H9 (cell line): ENCODE data around the gene PALD1. TPM values are rescaled to one million over a fixed set of nuclear protein-coding genes. Genes with fewer than 3 reads are reported as not detected.

Source experiments
- DNase-seq: peaks from one replicate; pipeline ENCODE4 v3.0.0-alpha.2; 2017
- H2AFZ ChIP-seq: one replicate; pipeline ENCODE4 v1.6.1; 2013; ENCODE audit warnings: mild to moderate bottlenecking, low read length, control low read depth, moderate library complexity
- H2AK5ac ChIP-seq: 2 replicates; pipeline ENCODE4 v1.6.1; 2013; ENCODE audit warnings: low read length, control low read depth, mixed read lengths; ENCODE audit not compliant: insufficient read length
- H2BK120ac ChIP-seq: one replicate; pipeline ENCODE4 v1.6.1; 2013; ENCODE audit warnings: low read depth, mild to moderate bottlenecking, low read length, control low read depth, inconsistent platforms; ENCODE audit not compliant: poor library complexity, severe bottlenecking
- H2BK12ac ChIP-seq: 2 replicates; pipeline ENCODE4 v1.6.1; 2013; ENCODE audit warnings: low read length, control low read depth, mixed read lengths, low read depth; ENCODE audit not compliant: insufficient read length
- H2BK15ac ChIP-seq: 2 replicates; pipeline ENCODE4 v1.6.1; 2013; ENCODE audit warnings: low read depth, low read length, control low read depth
- H2BK20ac ChIP-seq: one replicate; pipeline ENCODE4 v1.6.1; 2013; ENCODE audit warnings: low read depth, mild to moderate bottlenecking, low read length, control low read depth, inconsistent platforms; ENCODE audit not compliant: poor library complexity, severe bottlenecking
- H2BK5ac ChIP-seq: 2 replicates; pipeline ENCODE4 v1.6.1; 2013; ENCODE audit warnings: low read length, control low read depth, mixed read lengths; ENCODE audit not compliant: insufficient read length
- H3K14ac ChIP-seq: 2 replicates; pipeline ENCODE4 v1.6.1; 2013; ENCODE audit warnings: low read length, control low read depth; ENCODE audit not compliant: insufficient read depth
- H3K18ac ChIP-seq: 2 replicates; pipeline ENCODE4 v1.6.1; 2013; ENCODE audit warnings: low read depth, mild to moderate bottlenecking, mixed read lengths, low read length, control low read depth; ENCODE audit not compliant: insufficient read length
- H3K23ac ChIP-seq: 2 replicates; pipeline ENCODE4 v1.6.1; 2013; ENCODE audit warnings: low read length, control low read depth, mixed read lengths, low read depth; ENCODE audit not compliant: insufficient read length
- H3K23me2 ChIP-seq: 2 replicates; pipeline ENCODE4 v1.6.1; 2013; ENCODE audit warnings: low read depth, mild to moderate bottlenecking, mixed read lengths, low read length, control low read depth; ENCODE audit not compliant: insufficient read length, poor library complexity, severe bottlenecking
- H3K27ac ChIP-seq: 2 replicates; pipeline ENCODE4 v1.5.1; 2013; ENCODE audit warnings: low read length, control low read depth, mixed read lengths, low read depth; ENCODE audit not compliant: insufficient read length
- H3K27me3 ChIP-seq: 2 replicates; pipeline ENCODE4 v1.6.1; 2013; ENCODE audit warnings: low read length, control low read depth, inconsistent platforms; ENCODE audit not compliant: insufficient read depth
- H3K4ac ChIP-seq: 2 replicates; pipeline ENCODE4 v1.6.1; 2013; ENCODE audit warnings: low read depth, mild to moderate bottlenecking, control low read depth, inconsistent platforms, low read length, moderate library complexity
- H3K4me1 ChIP-seq: 2 replicates; pipeline ENCODE4 v1.6.1; 2013; ENCODE audit warnings: low read length, control low read depth, inconsistent platforms; ENCODE audit not compliant: insufficient read depth
- H3K4me2 ChIP-seq: 2 replicates; pipeline ENCODE4 v1.6.1; 2013; ENCODE audit warnings: low read length, control low read depth, mixed read lengths; ENCODE audit not compliant: insufficient read length, insufficient read depth
- H3K56ac ChIP-seq: 2 replicates; pipeline ENCODE4 v1.6.1; 2013; ENCODE audit warnings: low read depth, mild to moderate bottlenecking, mixed read lengths, low read length, control low read depth; ENCODE audit not compliant: insufficient read length
- H3K79me1 ChIP-seq: 2 replicates; pipeline ENCODE4 v1.6.1; 2013; ENCODE audit warnings: low read depth, mild to moderate bottlenecking, moderate library complexity, low read length, control low read depth, inconsistent platforms; ENCODE audit not compliant: insufficient read depth, poor library complexity, severe bottlenecking
- H3K79me2 ChIP-seq: 2 replicates; pipeline ENCODE4 v1.6.1; 2013; ENCODE audit warnings: low read length, control low read depth, inconsistent platforms; ENCODE audit not compliant: insufficient read depth
- H3K9ac ChIP-seq: 2 replicates; pipeline ENCODE4 v1.6.1; 2013; ENCODE audit warnings: low read length, control low read depth, mixed read lengths; ENCODE audit not compliant: insufficient read length; ENCODE audit errors: extremely low read depth
- H3K9me3 ChIP-seq: one replicate; pipeline ENCODE4 v1.6.1; 2013; ENCODE audit warnings: low read depth, low read length, inconsistent platforms; ENCODE audit not compliant: control insufficient read depth
- H3T11ph ChIP-seq: one replicate; pipeline ENCODE4 v1.6.1; 2013; ENCODE audit warnings: mild to moderate bottlenecking, low read length, control low read depth, inconsistent platforms
- H4K20me1 ChIP-seq: one replicate; pipeline ENCODE4 v1.6.1; 2013; ENCODE audit not compliant: control insufficient read depth, insufficient read length, insufficient read depth
- H4K5ac ChIP-seq: 2 replicates; pipeline ENCODE4 v1.6.1; 2013; ENCODE audit warnings: low read depth, mild to moderate bottlenecking, mixed read lengths, low read length, control low read depth; ENCODE audit not compliant: insufficient read length
- H4K8ac ChIP-seq: replicated peaks from 2 replicates; pipeline ENCODE4 v1.6.1; 2013; ENCODE audit warnings: low read length, control low read depth, mixed read lengths, low read depth; ENCODE audit not compliant: insufficient read length
- H4K91ac ChIP-seq: 2 replicates; pipeline ENCODE4 v1.6.1; 2013; ENCODE audit warnings: low read depth, mild to moderate bottlenecking, moderate library complexity, mixed read lengths, low read length, control low read depth; ENCODE audit not compliant: insufficient read length
- H3K27ac Mint-ChIP-seq, 3 experiments: 2 replicates in 2 of 3; 3 replicates in 1 of 3; pipeline ENCODE4 v1.8.0; 2020 to 2021; ENCODE audit warnings: mixed read lengths in 3 of 3, mild to moderate bottlenecking in 1 of 3, moderate library complexity in 1 of 3
- H3K27me3 Mint-ChIP-seq: 2 replicates; pipeline ENCODE4 v1.8.0; 2021; ENCODE audit warnings: low read depth, mild to moderate bottlenecking, moderate library complexity, mixed read lengths
- H3K36me3 Mint-ChIP-seq, 3 experiments: 2 replicates in 2 of 3; 3 replicates in 1 of 3; pipeline ENCODE4 v1.8.0; 2020 to 2021; ENCODE audit warnings: low read depth in 3 of 3, mixed read lengths in 3 of 3; ENCODE audit not compliant: insufficient read depth in 1 of 3
- H3K4me1 Mint-ChIP-seq, 2 experiments: 2 replicates each; pipeline ENCODE4 v1.8.0; 2020; ENCODE audit warnings: mixed read lengths in 2 of 2
- H3K4me3 Mint-ChIP-seq, 2 experiments: 2 replicates in 1 of 2; 3 replicates in 1 of 2; pipeline ENCODE4 v1.8.0; 2020 to 2021; ENCODE audit warnings: mild to moderate bottlenecking in 2 of 2, mixed read lengths in 2 of 2, moderate library complexity in 1 of 2
- H3K9me3 Mint-ChIP-seq, 2 experiments: 2 replicates in 1 of 2; 3 replicates in 1 of 2; pipeline ENCODE4 v1.8.0; 2020; ENCODE audit warnings: mild to moderate bottlenecking in 2 of 2, mixed read lengths in 2 of 2, moderate library complexity in 1 of 2
- WGBS: extraction: QIAGEN DNeasy Blood & Tissue Kit; methylation state at CpG from one replicate; pipeline ENCODE4 v1.1.7; 2013; ENCODE audit warnings: missing lambda C conversion rate, low lambda C conversion rate, mixed read lengths; ENCODE audit not compliant: insufficient read length; ENCODE audit errors: extremely low coverage; 5-methylcytosine and 5-hydroxymethylcytosine counted together
- total RNA-seq: library from RNA; stranded (reverse); gene quantifications from 2 replicates; pipeline ENCODE4 v1.2.1, GENCODE V29; 2021
- TF ChIP-seq, protein P1 (sequence below): fragments of 200-600 bp; sonication (generic); conservative IDR thresholded peaks from 3 replicates; pipeline ENCODE4 v1.8.0; 2021; ENCODE audit warnings: antibody characterized with exemption, mild to moderate bottlenecking

PALD1 gene
- total RNA-seq, 1 experiment from 2014 or later, result 21.1 TPM

DNA sequence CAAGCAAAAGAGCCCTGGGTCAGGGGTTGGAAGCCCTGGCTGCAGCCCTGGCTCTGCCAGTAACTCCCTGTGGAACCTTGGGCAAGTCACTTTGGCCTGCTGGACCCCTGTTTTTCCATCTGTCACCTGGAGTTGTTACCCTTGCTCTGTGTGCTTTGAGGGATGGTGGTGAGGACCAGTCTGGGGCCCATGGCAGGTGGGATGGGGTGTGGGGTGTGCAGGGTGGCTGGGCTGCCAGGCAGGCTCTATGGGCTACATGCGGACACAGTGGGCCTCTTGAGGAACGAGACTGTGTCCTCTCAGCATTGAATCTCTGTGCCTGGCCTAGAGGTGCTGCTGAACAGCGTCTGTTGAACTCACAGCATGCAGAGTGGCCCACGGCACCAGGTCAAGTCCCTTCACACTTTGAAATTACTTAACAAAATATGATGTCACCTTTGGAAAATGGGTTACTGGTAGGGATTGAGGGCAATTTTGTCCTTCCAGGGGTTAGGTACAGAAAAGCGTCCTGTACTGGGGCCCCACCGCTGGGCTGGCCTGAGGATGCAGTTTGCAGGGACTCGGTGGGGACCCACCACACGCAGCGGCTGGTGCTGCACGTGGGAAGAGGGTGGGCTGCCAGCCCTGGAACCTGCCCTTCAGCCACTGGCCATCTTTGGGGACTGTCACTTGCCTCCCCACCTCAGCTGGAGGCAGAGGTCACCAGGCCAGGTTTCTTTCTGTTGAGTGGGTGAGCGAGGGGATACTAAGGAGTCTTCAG lies 78.7 kb downstream of the PALD1 start:
- H3K14ac ChIP-seq, result no peak overlapping the region
- TF ChIP-seq, protein P1, sequence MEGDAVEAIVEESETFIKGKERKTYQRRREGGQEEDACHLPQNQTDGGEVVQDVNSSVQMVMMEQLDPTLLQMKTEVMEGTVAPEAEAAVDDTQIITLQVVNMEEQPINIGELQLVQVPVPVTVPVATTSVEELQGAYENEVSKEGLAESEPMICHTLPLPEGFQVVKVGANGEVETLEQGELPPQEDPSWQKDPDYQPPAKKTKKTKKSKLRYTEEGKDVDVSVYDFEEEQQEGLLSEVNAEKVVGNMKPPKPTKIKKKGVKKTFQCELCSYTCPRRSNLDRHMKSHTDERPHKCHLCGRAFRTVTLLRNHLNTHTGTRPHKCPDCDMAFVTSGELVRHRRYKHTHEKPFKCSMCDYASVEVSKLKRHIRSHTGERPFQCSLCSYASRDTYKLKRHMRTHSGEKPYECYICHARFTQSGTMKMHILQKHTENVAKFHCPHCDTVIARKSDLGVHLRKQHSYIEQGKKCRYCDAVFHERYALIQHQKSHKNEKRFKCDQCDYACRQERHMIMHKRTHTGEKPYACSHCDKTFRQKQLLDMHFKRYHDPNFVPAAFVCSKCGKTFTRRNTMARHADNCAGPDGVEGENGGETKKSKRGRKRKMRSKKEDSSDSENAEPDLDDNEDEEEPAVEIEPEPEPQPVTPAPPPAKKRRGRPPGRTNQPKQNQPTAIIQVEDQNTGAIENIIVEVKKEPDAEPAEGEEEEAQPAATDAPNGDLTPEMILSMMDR, result no peak
- Mint-ChIP-seq H3K9me3 (no peaks in the 10 kb centered on the region; a peak in 1 of 5 replicates), H3K4me1 (peaks cover 19 to 29% of the 10 kb centered on the region in 2 experiments), H3K4me3 (no peak overlapping the region), H3K36me3 (peaks cover 5 to 23% (median 9%) of the 10 kb centered on the region in 3 experiments; a peak in 5 of 7 replicates), H3K27me3 (no peaks in the 10 kb centered on the region), H3K27ac (no peak overlapping the region; a peak in 1 of 7 replicates)
- no peak overlapping the region for H4K91ac ChIP-seq
- H2BK15ac ChIP-seq, result no peak overlapping the region
- H3K27me3 ChIP-seq, result no peaks in the 10 kb centered on the region
- H4K8ac ChIP-seq, result no peak overlapping the region
- H3K79me1 ChIP-seq, result no peaks in the 10 kb centered on the region
- no peak overlapping the region for H3K4me2 ChIP-seq
- no peaks in the 10 kb centered on the region for H3K23me2 ChIP-seq
- no peak overlapping the region for H2BK20ac ChIP-seq
- no peak overlapping the region for H2BK120ac ChIP-seq
- no peak overlapping the region for H2AK5ac ChIP-seq
- no peaks in the 10 kb centered on the region for H3K4me1 ChIP-seq
- H3T11ph ChIP-seq, result no peak overlapping the region
- H2BK5ac ChIP-seq, result no peak overlapping the region
- no peak overlapping the region for H2AFZ ChIP-seq
- no peak overlapping the region for H3K9ac ChIP-seq
- no peaks in the 10 kb centered on the region for H3K9me3 ChIP-seq
- no peak overlapping the region for H4K5ac ChIP-seq
- no peaks in the 10 kb centered on the region for H4K20me1 ChIP-seq
- H3K18ac ChIP-seq, result no peak overlapping the region
- H3K27ac ChIP-seq, result no peak overlapping the region
- H3K23ac ChIP-seq, result no peak overlapping the region
- H3K79me2 ChIP-seq, result no peaks in the 10 kb centered on the region
- no CpG with 5 or more reads among the region's 11 CpGs for WGBS
- no peak overlapping the region for H2BK12ac ChIP-seq
- no peak overlapping the region for H3K56ac ChIP-seq
- no peak overlapping the region for H3K4ac ChIP-seq
- no peak for DNase-seq
